HepG2 (cell line): ENCODE data around the gene ZCCHC7. TPM values are rescaled to one million over a fixed set of nuclear protein-coding genes. Genes with fewer than 3 reads are reported as not detected.

ENCODE experiments used
- ATAC-seq: fragments of 200-7000 bp; cut with Tn5 transposase; 3 replicates; pipeline ENCODE4 v1.9.1; 2020; ENCODE audit warnings: mild to moderate bottlenecking, moderate library complexity
- BruUV-seq: library from RNA; stranded (reverse); fragments of 400-500 nt; replicated peaks from 2 replicates; lab custom pipeline; 2021; lab: Mats Ljungman, UMichigan
- CTCF ChIA-PET: fragments of 300-600 bp; formaldehyde crosslinking; extraction: SDS; loops from one replicate; lab custom pipeline; 2021; ENCODE audit warnings: low total read pairs, inconsistent platforms, low intra/inter-chr PET ratio; lab: Yijun Ruan, JAX
- POLR2A ChIA-PET: fragments of 350-600 bp; sonication (Branson Sonifier 250); formaldehyde crosslinking; loops from one replicate; lab custom pipeline; 2020; ENCODE audit warnings: antibody characterized with exemption, inconsistent platforms; lab: Yijun Ruan, JAX
- DNase-seq: peaks from one replicate; pipeline ENCODE4 v3.0.0-alpha.2; 2015; ENCODE audit warnings: low spot score
- FAIRE-seq: peaks from 3 replicates; lab custom pipeline; 2011; peaks lifted over from hg19 to GRCh38; lab: Jason Lieb, UNC
- H2AFZ ChIP-seq: one replicate; pipeline ENCODE4 v1.6.1; 2011; ENCODE audit warnings: low read length, inconsistent platforms
- H3K27ac ChIP-seq: fragments of 300-600 bp; 3 replicates; pipeline ENCODE4 v1.8.0; 2011; ENCODE audit warnings: mixed run types, mild to moderate bottlenecking, mixed read lengths, low read length, inconsistent platforms; ENCODE audit not compliant: insufficient read depth; ENCODE audit errors: extremely low read length
- H3K27me3 ChIP-seq, 2 experiments: fragments of 200-600 bp in 1 of 2; 2 replicates in 1 of 2; 3 replicates in 1 of 2; pipeline versions ENCODE4 v1.6.0 to v1.8.0; 2011; ENCODE audit warnings: low read length in 2 of 2, mild to moderate bottlenecking in 2 of 2, moderate library complexity in 2 of 2, inconsistent platforms in 1 of 2; ENCODE audit not compliant: insufficient read depth in 2 of 2, control insufficient read depth in 1 of 2
- H3K36me3 ChIP-seq, 2 experiments: fragments of 200-600 bp in 1 of 2; replicated peaks in 1 of 2; 2 replicates in 1 of 2; 3 replicates in 1 of 2; pipeline versions ENCODE4 v1.5.1 to v1.8.0; 2011; ENCODE audit warnings: low read length in 2 of 2, inconsistent platforms in 1 of 2; ENCODE audit not compliant: insufficient read depth in 2 of 2, control insufficient read depth in 1 of 2
- H3K4me1 ChIP-seq: 2 replicates; pipeline ENCODE4 v1.5.1; 2012; ENCODE audit warnings: low read length, inconsistent platforms; ENCODE audit not compliant: insufficient read depth
- H3K4me2 ChIP-seq: 2 replicates; pipeline ENCODE4 v1.6.0; 2011; ENCODE audit warnings: low read depth, low read length, inconsistent platforms
- H3K4me3 ChIP-seq, 3 experiments: fragments of 200-600 bp in 1 of 3; sonication (generic), shearing (Covaris generic) in 1 of 3; replicated peaks in 1 of 3; 2 replicates each; pipeline ENCODE4 v1.5.1; 2011 to 2016; ENCODE audit warnings: low read length in 3 of 3, inconsistent platforms in 2 of 3, low read depth in 2 of 3, mild to moderate bottlenecking in 2 of 3, control low read depth in 1 of 3, mixed read lengths in 1 of 3; ENCODE audit not compliant: insufficient read depth in 1 of 3
- H3K79me2 ChIP-seq: one replicate; pipeline ENCODE4 v1.6.1; 2011; ENCODE audit warnings: low read length, inconsistent platforms; ENCODE audit not compliant: insufficient read depth
- H3K9ac ChIP-seq: 2 replicates; pipeline ENCODE4 v1.6.0; 2011; ENCODE audit warnings: mild to moderate bottlenecking, low read depth, low read length, inconsistent platforms; ENCODE audit not compliant: insufficient read depth
- H3K9me3 ChIP-seq: 2 replicates; pipeline ENCODE4 v1.5.1; 2012; ENCODE audit warnings: mild to moderate bottlenecking, low read length
- H4K20me1 ChIP-seq: 2 replicates; pipeline ENCODE4 v1.6.0; 2011; ENCODE audit warnings: inconsistent platforms, mild to moderate bottlenecking, low read length, moderate library complexity; ENCODE audit not compliant: insufficient read depth
- ATAD3A ChIP-seq: sonication (generic); formaldehyde crosslinking; IDR thresholded peaks from 2 replicates; pipeline ENCODE4 v1.4.0; 2020; ENCODE audit warnings: missing genetic modification reagents
- ATF7 ChIP-seq, 2 experiments: fragments of 450-650 bp in 1 of 2; sonication (generic) in 1 of 2; formaldehyde crosslinking in 1 of 2; IDR thresholded peaks; 2 replicates each; pipeline versions ENCODE4 v1.4.0 to v1.6.1; 2016 to 2020; ENCODE audit warnings: antibody characterized with exemption in 1 of 2, mild to moderate bottlenecking in 1 of 2, missing genetic modification reagents in 1 of 2
- KDM2A ChIP-seq: sonication (generic); formaldehyde crosslinking; IDR thresholded peaks from 2 replicates; pipeline ENCODE4 v1.4.0; 2020; ENCODE audit warnings: low read depth, missing genetic modification reagents, borderline replicate concordance
- MTA1 ChIP-seq: sonication (generic); formaldehyde crosslinking; IDR thresholded peaks from 2 replicates; pipeline ENCODE4 v1.4.0; 2020; ENCODE audit warnings: missing genetic modification reagents, mild to moderate bottlenecking, borderline replicate concordance
- NFIB ChIP-seq: sonication (generic); formaldehyde crosslinking; IDR thresholded peaks from 2 replicates; pipeline ENCODE4 v1.9.0; 2021; ENCODE audit warnings: missing genetic modification reagents, mild to moderate bottlenecking, borderline replicate concordance
- NR1H2 ChIP-seq: sonication (generic); formaldehyde crosslinking; IDR thresholded peaks from 2 replicates; pipeline ENCODE4 v1.8.1; 2022; ENCODE audit warnings: low read depth, missing genetic modification reagents, borderline replicate concordance
- SRSF1 ChIP-seq: fragments of 200-400 bp; formaldehyde crosslinking; optimal IDR thresholded peaks from 2 replicates; pipeline ENCODE3; 2017; ENCODE audit warnings: mild to moderate bottlenecking, low read depth, low read length, moderate library complexity
- ZKSCAN8 ChIP-seq: IDR thresholded peaks from 2 replicates; pipeline ENCODE4 v1.6.1; 2016; ENCODE audit warnings: borderline replicate concordance, missing genetic modification reagents, missing compliant biosample characterization
- ZMYM4 ChIP-seq: sonication (generic); formaldehyde crosslinking; IDR thresholded peaks from 2 replicates; pipeline ENCODE4 v1.8.1; 2023; ENCODE audit warnings: mild to moderate bottlenecking, missing genetic modification reagents
- ZNF274 ChIP-seq: sonication (generic); formaldehyde crosslinking; IDR thresholded peaks from 2 replicates; pipeline ENCODE4 v1.5.1; 2020; ENCODE audit warnings: mild to moderate bottlenecking, missing genetic modification reagents
- ZNF572 ChIP-seq: sonication (generic); formaldehyde crosslinking; IDR thresholded peaks from 2 replicates; pipeline ENCODE4 v1.5.1; 2020; ENCODE audit warnings: mild to moderate bottlenecking, missing genetic modification reagents
- ZNF777 ChIP-seq: sonication (generic); formaldehyde crosslinking; IDR thresholded peaks from 2 replicates; pipeline ENCODE4 v1.4.0; 2020; ENCODE audit warnings: missing genetic modification reagents
- WGBS: methylation state at CpG from one replicate; pipeline ENCODE4 v1.1.6; 2017; ENCODE audit warnings: low lambda C conversion rate; 5-methylcytosine and 5-hydroxymethylcytosine counted together
- in situ Hi-C: cut with HindIII; loops from 2 replicates; pipeline ENCODE4 v1.10.0; 2017; ENCODE audit warnings: low pct_unique_long_range_greater_than_20kb; ENCODE audit not compliant: extremely low pct_ligation_motif_present
- intact Hi-C: fragments of 100-400 bp; cut with micrococcal nuclease; formaldehyde crosslinking; loops from one replicate; pipeline ENCODE4 v1.10.0; 2022; ENCODE audit not compliant: unreplicated experiment
- polyA plus RNA-seq, 8 experiments: library from polyadenylated mRNA; depleted of rRNA in 3 of 8; stranded (reverse) in 7 of 8; unstranded in 1 of 8; fragments of >200 nt; fragmentation: Illumina TruSeq in 4 of 8; extraction: Trizol in 4 of 8; gene quantifications; 2 replicates each; pipeline versions ENCODE4 v1.2.1 to v1.2.3, GENCODE V29; 2011 to 2016; ENCODE audit warnings: low read depth in 4 of 8, missing spikeins in 1 of 8, mixed read lengths in 1 of 8; ENCODE audit not compliant: insufficient read depth in 1 of 8
- total RNA-seq, 5 experiments: library from RNA; depleted of rRNA; stranded (reverse); fragments of >200 nt; fragmentation: Illumina TruSeq; extraction: Trizol; gene quantifications; 2 replicates each; pipeline ENCODE4 v1.2.3, GENCODE V29; 2016; ENCODE audit warnings: low read depth in 1 of 5
- TF ChIP-seq, protein P1 (sequence below): sonication (generic); formaldehyde crosslinking; IDR thresholded peaks from 2 replicates; pipeline ENCODE4 v1.5.0; 2020; ENCODE audit warnings: missing genetic modification reagents
- TF ChIP-seq, protein P2 (sequence below): IDR thresholded peaks from 2 replicates; pipeline ENCODE4 v1.6.1; 2016; ENCODE audit warnings: missing genetic modification reagents, missing compliant biosample characterization
- TF ChIP-seq, protein P3 (sequence below): sonication (generic); formaldehyde crosslinking; IDR thresholded peaks from 2 replicates; pipeline ENCODE4 v1.4.0; 2020; ENCODE audit warnings: missing genetic modification reagents

Gene ZCCHC7
- total and polyA plus RNA-seq, 2 of the 13 experiments (the other 11 are each of a cell fraction or from before 2014, with no cell fraction given) = 13.6 to 19.3 TPM

DNA sequence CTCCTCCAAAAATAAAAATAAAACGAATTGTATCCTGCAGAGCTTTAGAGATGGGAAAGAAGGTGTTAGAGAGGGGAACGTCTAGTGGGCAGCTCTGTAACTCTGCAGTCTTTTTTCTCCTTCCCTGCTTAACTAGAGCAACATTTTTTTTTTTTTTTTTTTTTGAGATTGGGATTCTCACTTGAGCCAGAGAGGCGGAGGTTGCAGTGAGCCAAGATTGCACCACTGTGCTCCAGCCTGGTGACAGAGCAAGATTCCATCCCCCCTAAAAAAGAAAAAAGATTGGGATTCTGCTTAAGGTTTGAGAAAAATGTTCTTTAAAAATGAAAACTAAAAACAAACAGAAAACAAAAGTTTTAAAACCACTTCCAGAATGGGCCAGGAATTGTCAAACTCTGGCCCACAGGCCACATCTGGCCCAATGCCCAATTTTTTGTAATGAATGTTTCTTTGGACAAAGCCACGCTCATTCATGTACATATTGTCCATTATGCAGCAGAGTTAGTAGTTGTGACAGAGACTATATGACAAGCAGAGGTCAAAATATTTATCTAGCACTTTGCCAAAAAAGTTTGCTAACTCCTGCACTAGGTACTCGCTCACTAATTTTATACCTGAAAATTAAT is 98.5 kb downstream of the ZCCHC7 start (continued):
- TF ChIP-seq ZNF572 (CRISPR knock-in tag) (no peak), ATF7 (IDR thresholded peaks at IDR 0.05) (no peak), ATF7 (CRISPR knock-in tag; IDR thresholded peaks at IDR 0.05) (no peak), MTA1 (CRISPR knock-in tag) (no peak), NFIB (no peak), KDM2A (CRISPR knock-in tag) (no peak), ZNF274 (CRISPR knock-in tag) (no peak), ZMYM4 (CRISPR knock-in tag) (no peak)
- TF ChIP-seq, protein P1, sequence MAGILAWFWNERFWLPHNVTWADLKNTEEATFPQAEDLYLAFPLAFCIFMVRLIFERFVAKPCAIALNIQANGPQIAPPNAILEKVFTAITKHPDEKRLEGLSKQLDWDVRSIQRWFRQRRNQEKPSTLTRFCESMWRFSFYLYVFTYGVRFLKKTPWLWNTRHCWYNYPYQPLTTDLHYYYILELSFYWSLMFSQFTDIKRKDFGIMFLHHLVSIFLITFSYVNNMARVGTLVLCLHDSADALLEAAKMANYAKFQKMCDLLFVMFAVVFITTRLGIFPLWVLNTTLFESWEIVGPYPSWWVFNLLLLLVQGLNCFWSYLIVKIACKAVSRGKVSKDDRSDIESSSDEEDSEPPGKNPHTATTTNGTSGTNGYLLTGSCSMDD (CRISPR knock-in tag) = no peak
- TF ChIP-seq, protein P2, sequence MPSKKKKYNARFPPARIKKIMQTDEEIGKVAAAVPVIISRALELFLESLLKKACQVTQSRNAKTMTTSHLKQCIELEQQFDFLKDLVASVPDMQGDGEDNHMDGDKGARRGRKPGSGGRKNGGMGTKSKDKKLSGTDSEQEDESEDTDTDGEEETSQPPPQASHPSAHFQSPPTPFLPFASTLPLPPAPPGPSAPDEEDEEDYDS (CRISPR knock-in tag) = no peak

DNA sequence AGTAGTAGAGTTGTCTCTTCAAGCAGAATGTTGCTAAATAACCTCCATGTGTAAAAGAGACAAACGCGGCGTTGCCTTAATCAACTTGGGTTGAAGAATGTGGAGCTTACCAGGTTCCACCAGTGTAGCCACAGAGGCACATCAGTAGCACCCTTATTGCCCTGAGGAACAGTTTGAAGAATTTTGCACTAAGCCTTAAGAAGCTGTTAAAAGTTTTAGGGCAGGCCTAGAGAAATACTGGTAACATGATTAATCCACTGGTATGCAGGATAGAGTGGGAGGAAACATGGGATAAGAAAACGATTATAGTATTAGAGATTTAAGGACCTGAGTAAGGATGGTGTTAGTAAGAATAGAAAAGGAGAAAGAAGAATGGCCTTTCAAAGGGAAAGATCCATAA is 100.6 kb downstream of the ZCCHC7 start:
- FAIRE-seq (no peak), DNase-seq (no peak), ATAC-seq (no peak)
- POLR2A ChIA-PET = interaction anchor here (0.8 kb wide), 1 partner anchor 8 kb away, joined by 3 read pairs; no protein-coding TSS in a partner anchor
- no peak overlapping the region for H3K4me2 ChIP-seq
- H3K27ac ChIP-seq = no peak overlapping the region
- no peaks in the 10 kb centered on the region for H4K20me1 ChIP-seq
- in situ Hi-C loops = no loop called here
- no peaks in the 10 kb centered on the region for H3K27me3 ChIP-seq
- CTCF ChIA-PET = no interaction called here
- no peaks in the 10 kb centered on the region for H3K4me1 ChIP-seq
- H3K9ac ChIP-seq = no peak overlapping the region
- no peak overlapping the region for H3K4me3 ChIP-seq
- no peaks in the 10 kb centered on the region for H3K79me2 ChIP-seq
- intact Hi-C loops = no loop called here
- no peaks in the 10 kb centered on the region for H3K9me3 ChIP-seq
- no peaks in the 10 kb centered on the region for H3K36me3 ChIP-seq
- WGBS = 94% methylated on average over 4 of the region's 4 CpGs
- no TSS peak for BruUV-seq
- no peak overlapping the region for H2AFZ ChIP-seq
- TF ChIP-seq ZNF777 (CRISPR knock-in tag) (no peak), SRSF1 (no peak), ZKSCAN8 (no peak), ATAD3A (CRISPR knock-in tag) (no peak), NR1H2 (CRISPR knock-in tag) (no peak)
- TF ChIP-seq, protein P3, sequence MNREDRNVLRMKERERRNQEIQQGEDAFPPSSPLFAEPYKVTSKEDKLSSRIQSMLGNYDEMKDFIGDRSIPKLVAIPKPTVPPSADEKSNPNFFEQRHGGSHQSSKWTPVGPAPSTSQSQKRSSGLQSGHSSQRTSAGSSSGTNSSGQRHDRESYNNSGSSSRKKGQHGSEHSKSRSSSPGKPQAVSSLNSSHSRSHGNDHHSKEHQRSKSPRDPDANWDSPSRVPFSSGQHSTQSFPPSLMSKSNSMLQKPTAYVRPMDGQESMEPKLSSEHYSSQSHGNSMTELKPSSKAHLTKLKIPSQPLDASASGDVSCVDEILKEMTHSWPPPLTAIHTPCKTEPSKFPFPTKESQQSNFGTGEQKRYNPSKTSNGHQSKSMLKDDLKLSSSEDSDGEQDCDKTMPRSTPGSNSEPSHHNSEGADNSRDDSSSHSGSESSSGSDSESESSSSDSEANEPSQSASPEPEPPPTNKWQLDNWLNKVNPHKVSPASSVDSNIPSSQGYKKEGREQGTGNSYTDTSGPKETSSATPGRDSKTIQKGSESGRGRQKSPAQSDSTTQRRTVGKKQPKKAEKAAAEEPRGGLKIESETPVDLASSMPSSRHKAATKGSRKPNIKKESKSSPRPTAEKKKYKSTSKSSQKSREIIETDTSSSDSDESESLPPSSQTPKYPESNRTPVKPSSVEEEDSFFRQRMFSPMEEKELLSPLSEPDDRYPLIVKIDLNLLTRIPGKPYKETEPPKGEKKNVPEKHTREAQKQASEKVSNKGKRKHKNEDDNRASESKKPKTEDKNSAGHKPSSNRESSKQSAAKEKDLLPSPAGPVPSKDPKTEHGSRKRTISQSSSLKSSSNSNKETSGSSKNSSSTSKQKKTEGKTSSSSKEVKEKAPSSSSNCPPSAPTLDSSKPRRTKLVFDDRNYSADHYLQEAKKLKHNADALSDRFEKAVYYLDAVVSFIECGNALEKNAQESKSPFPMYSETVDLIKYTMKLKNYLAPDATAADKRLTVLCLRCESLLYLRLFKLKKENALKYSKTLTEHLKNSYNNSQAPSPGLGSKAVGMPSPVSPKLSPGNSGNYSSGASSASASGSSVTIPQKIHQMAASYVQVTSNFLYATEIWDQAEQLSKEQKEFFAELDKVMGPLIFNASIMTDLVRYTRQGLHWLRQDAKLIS (CRISPR knock-in tag) = no peak
